H1 (cell line): ENCODE measurements around the gene KRT6C. TPM values are rescaled to one million over a fixed set of nuclear protein-coding genes. Genes with fewer than 3 reads are reported as not detected.

Experiments
- CTCF ChIA-PET: fragments of 300-600 bp; sonication (Branson Sonifier 250); formaldehyde crosslinking; loops from one replicate; lab custom pipeline; 2021; ENCODE audit not compliant: partially characterized antibody; lab: Charles Lee
- POLR2A ChIA-PET: fragments of 300-600 bp; sonication (Branson Sonifier 250); formaldehyde crosslinking; loops from one replicate; lab custom pipeline; 2021; ENCODE audit warnings: inconsistent platforms; ENCODE audit not compliant: partially characterized antibody; lab: Charles Lee
- DNase-seq, 2 experiments: peaks; one replicate each; pipeline versions ENCODE4 v3.0.0 to v3.0.0-alpha.2; 2010 to 2022; ENCODE audit warnings: low spot score in 2 of 2, low read depth in 1 of 2, mixed read lengths in 1 of 2
- FAIRE-seq: peaks from 2 replicates; lab custom pipeline; 2011; peaks lifted over from hg19 to GRCh38; lab: Jason Lieb, UNC
- H2AFZ ChIP-seq: 2 replicates; pipeline ENCODE4 v1.8.1; 2012; ENCODE audit warnings: low read length, inconsistent platforms
- H2AK5ac ChIP-seq: 2 replicates; pipeline ENCODE4 v1.6.1; 2013; ENCODE audit warnings: low read depth, low read length
- H2BK120ac ChIP-seq: replicated peaks from 2 replicates; pipeline ENCODE3; 2013; ENCODE audit warnings: low read depth, low read length, inconsistent platforms
- H2BK12ac ChIP-seq: 2 replicates; pipeline ENCODE4 v1.6.1; 2013; ENCODE audit warnings: low read depth, low read length
- H2BK15ac ChIP-seq: 2 replicates; pipeline ENCODE4 v1.6.1; 2013; ENCODE audit warnings: low read length
- H2BK20ac ChIP-seq: 2 replicates; pipeline ENCODE4 v1.6.1; 2013; ENCODE audit warnings: low read length
- H2BK5ac ChIP-seq: 2 replicates; pipeline ENCODE4 v1.6.1; 2013; ENCODE audit warnings: low read depth, low read length
- H3K14ac ChIP-seq: 2 replicates; pipeline ENCODE4 v1.6.1; 2013; ENCODE audit warnings: inconsistent platforms; ENCODE audit not compliant: insufficient read length
- H3K18ac ChIP-seq: 2 replicates; pipeline ENCODE4 v1.6.1; 2013; ENCODE audit warnings: low read length; ENCODE audit errors: extremely low read depth
- H3K23ac ChIP-seq: 2 replicates; pipeline ENCODE4 v1.6.1; 2013; ENCODE audit warnings: inconsistent platforms; ENCODE audit not compliant: insufficient read length
- H3K23me2 ChIP-seq: 2 replicates; pipeline ENCODE4 v1.6.1; 2013; ENCODE audit warnings: low read depth, low read length
- H3K27ac ChIP-seq: 2 replicates; pipeline ENCODE4 v1.6.1; 2011; ENCODE audit warnings: low read depth, low read length, inconsistent platforms
- H3K27me3 ChIP-seq, 4 experiments: replicated peaks in 1 of 4; 1 replicate in 1 of 4; 2 replicates in 3 of 4; pipeline versions ENCODE4 v1.6.1 to v1.8.1; 2011 to 2013; ENCODE audit warnings: low read length in 3 of 4, mild to moderate bottlenecking in 3 of 4, inconsistent platforms in 2 of 4, mixed read lengths in 2 of 4, moderate library complexity in 1 of 4; ENCODE audit not compliant: control insufficient read depth in 3 of 4, insufficient read depth in 3 of 4; ENCODE audit errors: extremely low read depth in 1 of 4
- H3K36me3 ChIP-seq, 4 experiments: 2 replicates each; pipeline versions ENCODE4 v1.6.1 to v1.8.1; 2011 to 2013; ENCODE audit warnings: mild to moderate bottlenecking in 4 of 4, low read length in 3 of 4, moderate library complexity in 2 of 4, control low read depth in 1 of 4, inconsistent platforms in 1 of 4; ENCODE audit not compliant: insufficient read depth in 4 of 4, control insufficient read depth in 2 of 4
- H3K4ac ChIP-seq: replicated peaks from 2 replicates; pipeline ENCODE3; 2013; ENCODE audit warnings: low read length, low read depth, mixed read lengths, inconsistent platforms; ENCODE audit not compliant: insufficient read length
- H3K4me1 ChIP-seq, 4 experiments: replicated peaks in 1 of 4; 1 replicate in 1 of 4; 2 replicates in 3 of 4; pipeline versions ENCODE4 v1.6.1 to v1.8.1; 2011 to 2013; ENCODE audit warnings: low read length in 3 of 4, inconsistent platforms in 2 of 4, mixed read lengths in 1 of 4; ENCODE audit not compliant: insufficient read depth in 4 of 4, control insufficient read depth in 3 of 4
- H3K4me2 ChIP-seq, 2 experiments: 2 replicates each; pipeline versions ENCODE4 v1.6.1 to v1.8.1; 2011 to 2013; ENCODE audit warnings: low read depth in 2 of 2, low read length in 2 of 2, control low read depth in 1 of 2, inconsistent platforms in 1 of 2, mild to moderate bottlenecking in 1 of 2; ENCODE audit not compliant: insufficient read depth in 1 of 2
- H3K4me3 ChIP-seq, 4 experiments: fragments of 200-600, 300-600 bp in 1 of 4; sonication (generic), shearing (Covaris generic), sonication (Bioruptor Twin) in 1 of 4; 2 replicates each; pipeline versions ENCODE4 v1.5.1 to v1.8.1; 2011 to 2016; ENCODE audit warnings: low read length in 4 of 4, low read depth in 3 of 4, control low read depth in 2 of 4, inconsistent platforms in 2 of 4, mild to moderate bottlenecking in 2 of 4, mixed read lengths in 1 of 4, moderate library complexity in 1 of 4; ENCODE audit not compliant: insufficient read depth in 2 of 4; ENCODE audit errors: extremely low read depth in 1 of 4
- H3K56ac ChIP-seq: replicated peaks from 2 replicates; pipeline ENCODE3; 2013; ENCODE audit warnings: low read depth, mild to moderate bottlenecking, mixed read lengths, low read length, inconsistent platforms; ENCODE audit not compliant: insufficient read length
- H3K79me1 ChIP-seq: 2 replicates; pipeline ENCODE4 v1.6.1; 2013; ENCODE audit warnings: low read depth, low read length, control low read depth
- H3K79me2 ChIP-seq, 2 experiments: 2 replicates each; pipeline versions ENCODE4 v1.6.1 to v1.8.1; 2012 to 2013; ENCODE audit warnings: low read length in 2 of 2, mild to moderate bottlenecking in 2 of 2, inconsistent platforms in 1 of 2; ENCODE audit not compliant: insufficient read depth in 2 of 2, control insufficient read depth in 1 of 2
- H3K9ac ChIP-seq, 4 experiments: replicated peaks in 1 of 4; 1 replicate in 1 of 4; 2 replicates in 3 of 4; pipeline versions ENCODE4 v1.6.1 to v1.8.1; 2011 to 2013; ENCODE audit warnings: low read depth in 3 of 4, low read length in 3 of 4, control low read depth in 2 of 4, mild to moderate bottlenecking in 2 of 4, moderate library complexity in 2 of 4, inconsistent platforms in 1 of 4; ENCODE audit errors: extremely low read depth in 1 of 4
- H3K9me3 ChIP-seq, 2 experiments: 2 replicates each; pipeline versions ENCODE4 v1.6.1 to v1.8.1; 2012 to 2013; ENCODE audit warnings: mild to moderate bottlenecking in 2 of 2, moderate library complexity in 2 of 2, control low read depth in 1 of 2, inconsistent platforms in 1 of 2, low read depth in 1 of 2, low read length in 1 of 2, mixed read lengths in 1 of 2; ENCODE audit not compliant: insufficient read depth in 2 of 2
- H4K20me1 ChIP-seq, 2 experiments: replicated peaks in 1 of 2; 2 replicates each; pipeline versions ENCODE3 to v1.8.1; 2011 to 2013; ENCODE audit warnings: inconsistent platforms in 2 of 2, low read length in 2 of 2, mild to moderate bottlenecking in 1 of 2; ENCODE audit not compliant: insufficient read depth in 2 of 2, control insufficient read depth in 1 of 2
- H4K5ac ChIP-seq: 2 replicates; pipeline ENCODE4 v1.6.1; 2013; ENCODE audit warnings: low read length, low read depth, mixed read lengths, inconsistent platforms; ENCODE audit not compliant: insufficient read length
- H4K8ac ChIP-seq: 2 replicates; pipeline ENCODE4 v1.8.0; 2013; ENCODE audit warnings: mild to moderate bottlenecking, moderate library complexity, low read length, inconsistent platforms; ENCODE audit not compliant: insufficient read depth; ENCODE audit errors: extremely low read depth
- H4K91ac ChIP-seq: replicated peaks from 2 replicates; pipeline ENCODE3; 2013; ENCODE audit warnings: low read length, mixed read lengths, inconsistent platforms; ENCODE audit not compliant: insufficient read length
- BACH1 ChIP-seq: IDR thresholded peaks from 2 replicates; pipeline ENCODE4 v1.6.1; 2012; ENCODE audit warnings: low read length, improper control_type of control experiment
- CEBPB ChIP-seq: IDR thresholded peaks from 2 replicates; pipeline ENCODE4 v1.6.1; 2012; ENCODE audit warnings: low read depth, low read length
- GTF2F1 ChIP-seq: IDR thresholded peaks from 2 replicates; pipeline ENCODE4 v1.6.1; 2012; ENCODE audit warnings: low read depth, low read length, improper control_type of control experiment, borderline replicate concordance
- HDAC6 ChIP-seq: IDR thresholded peaks from one replicate; pipeline ENCODE4 v1.7.1; 2012; ENCODE audit warnings: low read depth, mild to moderate bottlenecking, inconsistent platforms, low read length, moderate library complexity
- JUND ChIP-seq: IDR thresholded peaks from 2 replicates; pipeline ENCODE4 v1.6.1; 2011; ENCODE audit warnings: mild to moderate bottlenecking, improper control_type of control experiment, low read length
- NRF1 ChIP-seq: IDR thresholded peaks from 2 replicates; pipeline ENCODE4 v1.6.1; 2011; ENCODE audit warnings: mild to moderate bottlenecking, low read depth, low read length, improper control_type of control experiment
- POLR2A ChIP-seq, 2 experiments: IDR thresholded peaks; 1 replicate in 1 of 2; 2 replicates in 1 of 2; pipeline ENCODE4 v1.6.1; 2011; ENCODE audit warnings: low read depth in 2 of 2, low read length in 2 of 2, mild to moderate bottlenecking in 2 of 2; ENCODE audit errors: control extremely low read depth in 1 of 2
- POLR2AphosphoS5 ChIP-seq: IDR thresholded peaks from 2 replicates; pipeline ENCODE4 v1.6.1; 2011; ENCODE audit warnings: low read depth, low read length
- RAD21 ChIP-seq, 2 experiments: IDR thresholded peaks in 1 of 2; conservative IDR thresholded peaks in 1 of 2; 2 replicates each; pipeline ENCODE4 v1.6.1; 2011; ENCODE audit warnings: low read depth in 2 of 2, low read length in 2 of 2, improper control_type of control experiment in 1 of 2, inconsistent platforms in 1 of 2, mild to moderate bottlenecking in 1 of 2, moderate library complexity in 1 of 2
- RBBP5 ChIP-seq: IDR thresholded peaks from 2 replicates; pipeline ENCODE4 v1.7.1; 2012; ENCODE audit warnings: low read depth, mild to moderate bottlenecking, inconsistent platforms, low read length, moderate library complexity, borderline replicate concordance
- RXRA ChIP-seq: IDR thresholded peaks from 2 replicates; pipeline ENCODE4 v1.6.1; 2011; ENCODE audit warnings: low read depth, mild to moderate bottlenecking, low read length, moderate library complexity; ENCODE audit not compliant: insufficient read depth
- TAF7 ChIP-seq: optimal IDR thresholded peaks from 2 replicates; pipeline ENCODE3; 2011; ENCODE audit warnings: low read depth, mild to moderate bottlenecking, inconsistent platforms, low read length, moderate library complexity, borderline replicate concordance
- TCF12 ChIP-seq: IDR thresholded peaks from 2 replicates; pipeline ENCODE4 v1.6.1; 2011; ENCODE audit warnings: low read depth, mild to moderate bottlenecking, low read length
- WGBS, 2 experiments: shearing (Covaris generic) in 1 of 2; methylation state at CpG; one replicate each; pipeline versions ENCODE4 v1.1.6 to v1.1.7; 2013 to 2015; ENCODE audit warnings: low lambda C conversion rate in 2 of 2, mixed read lengths in 2 of 2, inconsistent platforms in 1 of 2, low coverage in 1 of 2, missing lambda C conversion rate in 1 of 2; ENCODE audit not compliant: insufficient replicate concordance in 2 of 2, insufficient coverage in 1 of 2, insufficient read length in 1 of 2; ENCODE audit errors: extremely low coverage in 1 of 2, missing lambda C conversion rate in 1 of 2; 5-methylcytosine and 5-hydroxymethylcytosine counted together
- polyA plus RNA-seq, 7 experiments: library from polyadenylated mRNA; depleted of rRNA in 3 of 7; stranded (reverse) in 5 of 7; unstranded in 2 of 7; fragments of >200 nt in 5 of 7; fragments of 200-250 nt in 2 of 7; gene quantifications; 1 replicate in 5 of 7; 2 replicates in 1 of 7; 4 replicates in 1 of 7; pipeline versions ENCODE4 v1.2.1 to v1.2.3, GENCODE V29; 2011 to 2013; ENCODE audit warnings: missing spikeins in 2 of 7, mixed read lengths in 2 of 7
- total RNA-seq: library from RNA; stranded (reverse); fragmentation: NEBNext Ultra II Directional; extraction: Animal tissue kit (Norgen Biotek cat#: 25700); gene quantifications from 2 replicates; pipeline ENCODE4 v1.2.1, GENCODE V29; 2021
- TF ChIP-seq, protein P1 (sequence below): IDR thresholded peaks from 2 replicates; pipeline ENCODE4 v1.6.1; 2011; ENCODE audit warnings: low read depth, mild to moderate bottlenecking, low read length; ENCODE audit not compliant: insufficient read depth
- TF ChIP-seq, protein P2 (sequence below): IDR thresholded peaks from 2 replicates; pipeline ENCODE4 v1.6.1; 2012; ENCODE audit warnings: inconsistent platforms

The KRT6C gene
- total and polyA plus RNA-seq, 2 of the 8 experiments (the other 6 are each of a cell fraction or from before 2014, with no cell fraction given) = not detected

DNA sequence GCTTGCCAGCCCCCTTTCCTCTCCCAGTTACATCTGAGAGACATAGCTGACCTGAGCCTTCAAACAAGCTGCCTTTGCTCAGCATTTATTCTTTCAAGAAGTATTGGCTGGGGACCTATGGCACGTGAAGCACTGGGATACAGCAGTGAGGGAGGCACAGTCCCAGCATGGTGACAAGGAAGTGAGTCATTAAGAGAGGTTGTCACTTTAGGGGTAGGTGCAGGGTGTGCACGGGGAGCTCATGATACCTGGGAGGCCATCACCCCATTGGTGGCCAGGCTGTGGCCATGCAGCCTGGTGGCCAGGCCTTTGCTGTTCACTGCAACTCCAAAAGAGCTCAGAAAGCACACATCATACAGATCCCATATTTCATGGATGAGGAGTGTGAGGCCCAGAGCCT, 33.8 kb downstream of the KRT6C start:
- H3K4me3 ChIP-seq = no peak overlapping the region
- H3K18ac ChIP-seq = no peak overlapping the region
- H3K27ac ChIP-seq = no peak overlapping the region
- no peak overlapping the region for H2BK12ac ChIP-seq
- H2AFZ ChIP-seq = no peak overlapping the region
- no peak overlapping the region for H3K4me2 ChIP-seq
- no peak overlapping the region for H2BK120ac ChIP-seq
- H3K79me1 ChIP-seq = no peaks in the 10 kb centered on the region
- no peak overlapping the region for H3K56ac ChIP-seq
- no peak overlapping the region for H2BK5ac ChIP-seq
- DNase-seq (no peak), FAIRE-seq (no peak)
- whole genome bisulfite sequencing, 2 experiments = 87% methylated on average over 2 of the region's 2 CpGs; no CpG with 5 or more reads in 1 of the 2 experiments
- H3K23me2 ChIP-seq = no peaks in the 10 kb centered on the region
- H4K91ac ChIP-seq = no peak overlapping the region
- no peak overlapping the region for H3K4ac ChIP-seq
- ChIA-PET CTCF (interaction anchor here (0.6 to 3.1 kb wide), 9 partner anchors 9 to 440 kb away, joined by 3 to 12 read pairs (median 4); no protein-coding TSS in a partner anchor), POLR2A (no interaction called here)
- H2BK20ac ChIP-seq = no peak overlapping the region
- H3K23ac ChIP-seq = no peak overlapping the region
- H4K5ac ChIP-seq = no peak overlapping the region
- no peaks in the 10 kb centered on the region for H4K20me1 ChIP-seq
- no peaks in the 10 kb centered on the region; a peak in 2 of 7 replicates for H3K27me3 ChIP-seq
- peaks cover 0 to 5% (median 3%) of the 10 kb centered on the region in 4 experiments; a peak in 3 of 7 replicates for H3K4me1 ChIP-seq
- no peak overlapping the region for H2AK5ac ChIP-seq
- H3K14ac ChIP-seq = no peak overlapping the region
- H3K9me3 ChIP-seq = no peaks in the 10 kb centered on the region
- H3K36me3 ChIP-seq = no peaks in the 10 kb centered on the region
- no peak overlapping the region for H3K9ac ChIP-seq
- no peak overlapping the region for H2BK15ac ChIP-seq
- no peak overlapping the region for H4K8ac ChIP-seq
- no peaks in the 10 kb centered on the region for H3K79me2 ChIP-seq
- TF ChIP-seq GTF2F1 (no peak), RXRA (no peak), TCF12 (no peak), POLR2AphosphoS5 (no peak), RBBP5 (no peak), HDAC6 (no peak), POLR2A (IDR thresholded peaks at IDR 0.05; ENCODE audit: control extremely low read depth in 1 of 2, low read depth in 2 of 2, low read length in 2 of 2) (no peak), RAD21 (IDR thresholded peaks at IDR 0.05 in 1 of 2, conservative IDR thresholded peaks at IDR 0.05 in 1 of 2; ENCODE audit: low read depth in 2 of 2, low read length in 2 of 2) (no peak), TAF7 (no peak), NRF1 (no peak), BACH1 (no peak), JUND (no peak), CEBPB (no peak)
- TF ChIP-seq, protein P1, sequence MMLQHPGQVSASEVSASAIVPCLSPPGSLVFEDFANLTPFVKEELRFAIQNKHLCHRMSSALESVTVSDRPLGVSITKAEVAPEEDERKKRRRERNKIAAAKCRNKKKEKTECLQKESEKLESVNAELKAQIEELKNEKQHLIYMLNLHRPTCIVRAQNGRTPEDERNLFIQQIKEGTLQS = no peak
- TF ChIP-seq, protein P2, sequence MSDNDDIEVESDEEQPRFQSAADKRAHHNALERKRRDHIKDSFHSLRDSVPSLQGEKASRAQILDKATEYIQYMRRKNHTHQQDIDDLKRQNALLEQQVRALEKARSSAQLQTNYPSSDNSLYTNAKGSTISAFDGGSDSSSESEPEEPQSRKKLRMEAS = no peak
